ENCODE measurements around the gene SYNE1.

SYNE1 gene

GRCh38 chr6:152316024-152316423 is 321.1 kb downstream of the SYNE1 start:
- no peak for DNase-seq (ENCODE audit: low read depth, low spot score)

GRCh38 chr6:152314483-152314832 is 322.7 kb downstream of the SYNE1 start:
- no peak for DNase-seq (ENCODE audit: low read depth, low spot score)

GRCh38 chr6:152313542-152314482 is 323.4 kb downstream of the SYNE1 start:
- peak; percentile 71 for DNase-seq (ENCODE audit: low read depth, low spot score)

- DNase-seq (ENCODE audit: low read depth, low spot score) = no peak
Measured at GRCh38 chr6:152312434-152312833, 324.7 kb downstream of the SYNE1 start.

- no peak for DNase-seq (ENCODE audit: low read depth, low spot score)
Measured at GRCh38 chr6:152310371-152310954, 326.7 kb downstream of the SYNE1 start.

- DNase-seq (ENCODE audit: low read depth, low spot score) = no peak
Measured at GRCh38 chr6:152309648-152310047, 327.5 kb downstream of the SYNE1 start.

- DNase-seq (ENCODE audit: low read depth, low spot score) = no peak
Measured at GRCh38 chr6:152309006-152309405, 328.2 kb downstream of the SYNE1 start.

- DNase-seq (ENCODE audit: low read depth, low spot score) = no peak
Measured at GRCh38 chr6:152308306-152308705, 328.9 kb downstream of the SYNE1 start.

GRCh38 chr6:152305672-152306071 is 331.5 kb downstream of the SYNE1 start:
- DNase-seq (ENCODE audit: low read depth, low spot score) = no peak

- DNase-seq (ENCODE audit: low read depth, low spot score) = peak; percentile 92
Measured at GRCh38 chr6:152301765-152302568, 335.2 kb downstream of the SYNE1 start.

- no peak for DNase-seq (ENCODE audit: low read depth, low spot score)
Measured at GRCh38 chr6:152301021-152301764, 336.0 kb downstream of the SYNE1 start.

- no peak for DNase-seq (ENCODE audit: low read depth, low spot score)
Measured at GRCh38 chr6:152300517-152300916, 336.6 kb downstream of the SYNE1 start.

GRCh38 chr6:152298848-152299735 is 338.1 kb downstream of the SYNE1 start:
- DNase-seq (ENCODE audit: low read depth, low spot score) = no peak

GRCh38 chr6:152298055-152298647 is 339.0 kb downstream of the SYNE1 start:
- no peak for DNase-seq (ENCODE audit: low read depth, low spot score)

- DNase-seq (ENCODE audit: low read depth, low spot score) = no peak
Measured at GRCh38 chr6:152296648-152297376, 340.4 kb downstream of the SYNE1 start.

- no peak for DNase-seq (ENCODE audit: low read depth, low spot score)
Measured at GRCh38 chr6:152295920-152296319, 341.2 kb downstream of the SYNE1 start.

GRCh38 chr6:152295346-152295745 is 341.8 kb downstream of the SYNE1 start:
- no peak for DNase-seq (ENCODE audit: low read depth, low spot score)

GRCh38 chr6:152293404-152293803 is 343.8 kb downstream of the SYNE1 start:
- no peak for DNase-seq (ENCODE audit: low read depth, low spot score)

- DNase-seq (ENCODE audit: low read depth, low spot score) = no peak
Measured at GRCh38 chr6:152292555-152292954, 344.6 kb downstream of the SYNE1 start.

Measured in ELF-1 (cell line).